ENCODE measurements around the gene DEXI.
"Not testable (repeated sequence)": the region's sequence is repeated elsewhere in the genome, so short reads cannot be mapped to it uniquely, and the experiment has no call there.

DNA sequence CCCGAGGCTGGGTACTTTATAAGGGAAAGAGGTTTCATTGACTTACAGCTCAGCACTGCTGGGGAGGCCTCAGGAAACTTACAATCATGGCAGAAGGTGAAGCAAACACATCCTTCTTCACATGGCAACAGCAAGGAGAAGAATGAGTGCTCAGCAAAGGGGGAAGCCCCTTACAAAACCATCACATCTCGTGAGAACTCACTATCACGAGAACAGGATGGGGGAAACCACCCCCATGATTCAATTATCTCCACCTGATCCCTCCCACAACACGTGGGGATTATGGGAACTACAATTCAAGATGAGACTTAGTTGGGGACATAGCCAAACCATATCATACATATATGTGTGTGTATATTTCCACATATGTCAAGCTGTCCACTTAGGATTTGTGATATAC is 24.3 kb upstream of the DEXI start:
- not testable (repeated sequence) for TF ChIP-seq ETS2 (tag; IDR thresholded peaks at IDR 0.05; ENCODE audit: borderline replicate concordance, poor library complexity, severe bottlenecking); JUNB (CRISPR knock-in tag; conservative IDR thresholded peaks at IDR 0.05); ZNF780A (CRISPR knock-in tag; IDR thresholded peaks at IDR 0.05); TEAD2 (tag; IDR thresholded peaks at IDR 0.05); RFX5 (IDR thresholded peaks at IDR 0.05; ENCODE audit: low read depth, low read length); POLR2AphosphoS2 (IDR thresholded peaks at IDR 0.05; ENCODE audit: low read length); GTF2F1 (IDR thresholded peaks at IDR 0.05; ENCODE audit: low read depth, low read length); BRCA1 (IDR thresholded peaks at IDR 0.05); BRCA1 (CRISPR knock-in tag; IDR thresholded peaks at IDR 0.05); REST (IDR thresholded peaks at IDR 0.05; ENCODE audit: borderline replicate concordance); REST (CRISPR knock-in tag; IDR thresholded peaks at IDR 0.05; ENCODE audit: low read depth); POLR2A (conservative IDR thresholded peaks at IDR 0.05)
- TF ChIP-seq, protein P1, sequence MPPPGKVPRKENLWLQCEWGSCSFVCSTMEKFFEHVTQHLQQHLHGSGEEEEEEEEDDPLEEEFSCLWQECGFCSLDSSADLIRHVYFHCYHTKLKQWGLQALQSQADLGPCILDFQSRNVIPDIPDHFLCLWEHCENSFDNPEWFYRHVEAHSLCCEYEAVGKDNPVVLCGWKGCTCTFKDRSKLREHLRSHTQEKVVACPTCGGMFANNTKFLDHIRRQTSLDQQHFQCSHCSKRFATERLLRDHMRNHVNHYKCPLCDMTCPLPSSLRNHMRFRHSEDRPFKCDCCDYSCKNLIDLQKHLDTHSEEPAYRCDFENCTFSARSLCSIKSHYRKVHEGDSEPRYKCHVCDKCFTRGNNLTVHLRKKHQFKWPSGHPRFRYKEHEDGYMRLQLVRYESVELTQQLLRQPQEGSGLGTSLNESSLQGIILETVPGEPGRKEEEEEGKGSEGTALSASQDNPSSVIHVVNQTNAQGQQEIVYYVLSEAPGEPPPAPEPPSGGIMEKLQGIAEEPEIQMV (tag; conservative IDR thresholded peaks at IDR 0.05; ENCODE audit: low read depth) = not testable (repeated sequence)
- TF ChIP-seq, protein P2, sequence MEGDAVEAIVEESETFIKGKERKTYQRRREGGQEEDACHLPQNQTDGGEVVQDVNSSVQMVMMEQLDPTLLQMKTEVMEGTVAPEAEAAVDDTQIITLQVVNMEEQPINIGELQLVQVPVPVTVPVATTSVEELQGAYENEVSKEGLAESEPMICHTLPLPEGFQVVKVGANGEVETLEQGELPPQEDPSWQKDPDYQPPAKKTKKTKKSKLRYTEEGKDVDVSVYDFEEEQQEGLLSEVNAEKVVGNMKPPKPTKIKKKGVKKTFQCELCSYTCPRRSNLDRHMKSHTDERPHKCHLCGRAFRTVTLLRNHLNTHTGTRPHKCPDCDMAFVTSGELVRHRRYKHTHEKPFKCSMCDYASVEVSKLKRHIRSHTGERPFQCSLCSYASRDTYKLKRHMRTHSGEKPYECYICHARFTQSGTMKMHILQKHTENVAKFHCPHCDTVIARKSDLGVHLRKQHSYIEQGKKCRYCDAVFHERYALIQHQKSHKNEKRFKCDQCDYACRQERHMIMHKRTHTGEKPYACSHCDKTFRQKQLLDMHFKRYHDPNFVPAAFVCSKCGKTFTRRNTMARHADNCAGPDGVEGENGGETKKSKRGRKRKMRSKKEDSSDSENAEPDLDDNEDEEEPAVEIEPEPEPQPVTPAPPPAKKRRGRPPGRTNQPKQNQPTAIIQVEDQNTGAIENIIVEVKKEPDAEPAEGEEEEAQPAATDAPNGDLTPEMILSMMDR (IDR thresholded peaks at IDR 0.05 in 2 of 3, conservative IDR thresholded peaks at IDR 0.05 in 1 of 3; ENCODE audit: insufficient read depth in 2 of 3, low read depth in 1 of 3, low read length in 3 of 3) = not testable (repeated sequence)
- TF ChIP-seq, protein P3, sequence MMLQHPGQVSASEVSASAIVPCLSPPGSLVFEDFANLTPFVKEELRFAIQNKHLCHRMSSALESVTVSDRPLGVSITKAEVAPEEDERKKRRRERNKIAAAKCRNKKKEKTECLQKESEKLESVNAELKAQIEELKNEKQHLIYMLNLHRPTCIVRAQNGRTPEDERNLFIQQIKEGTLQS (IDR thresholded peaks at IDR 0.05) = not testable (repeated sequence)
- TF ChIP-seq, protein P3 (CRISPR knock-in tag; conservative IDR thresholded peaks at IDR 0.05) = not testable (repeated sequence)

Data from K562 (cell line).